Activated CD8-positive, alpha-beta memory T cell treated with anti-CD3 and anti-CD28 coated beads, Interleukin-2, amount 50 U/mL, for 48 hours (primary cell): ENCODE measurements around the gene ZFP36.

Experiments used
- DNase-seq: peaks from one replicate; pipeline ENCODE4 v3.0.0-alpha.2; 2020

Gene ZFP36

DNA sequence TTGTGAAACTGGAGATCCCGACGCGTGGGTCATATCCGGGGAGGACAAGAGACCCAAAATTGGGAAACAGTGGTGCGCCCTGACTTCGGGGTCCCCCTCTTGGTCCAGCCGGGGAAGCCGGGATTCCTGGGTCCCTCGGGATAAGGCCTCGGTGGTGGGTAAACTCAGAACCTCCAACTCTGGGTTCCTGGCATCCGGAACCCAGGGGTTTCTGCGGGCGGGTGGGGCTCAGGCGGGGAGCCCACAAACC is 688 bp downstream of the ZFP36 start:
- DNase-seq = no peak

DNA sequence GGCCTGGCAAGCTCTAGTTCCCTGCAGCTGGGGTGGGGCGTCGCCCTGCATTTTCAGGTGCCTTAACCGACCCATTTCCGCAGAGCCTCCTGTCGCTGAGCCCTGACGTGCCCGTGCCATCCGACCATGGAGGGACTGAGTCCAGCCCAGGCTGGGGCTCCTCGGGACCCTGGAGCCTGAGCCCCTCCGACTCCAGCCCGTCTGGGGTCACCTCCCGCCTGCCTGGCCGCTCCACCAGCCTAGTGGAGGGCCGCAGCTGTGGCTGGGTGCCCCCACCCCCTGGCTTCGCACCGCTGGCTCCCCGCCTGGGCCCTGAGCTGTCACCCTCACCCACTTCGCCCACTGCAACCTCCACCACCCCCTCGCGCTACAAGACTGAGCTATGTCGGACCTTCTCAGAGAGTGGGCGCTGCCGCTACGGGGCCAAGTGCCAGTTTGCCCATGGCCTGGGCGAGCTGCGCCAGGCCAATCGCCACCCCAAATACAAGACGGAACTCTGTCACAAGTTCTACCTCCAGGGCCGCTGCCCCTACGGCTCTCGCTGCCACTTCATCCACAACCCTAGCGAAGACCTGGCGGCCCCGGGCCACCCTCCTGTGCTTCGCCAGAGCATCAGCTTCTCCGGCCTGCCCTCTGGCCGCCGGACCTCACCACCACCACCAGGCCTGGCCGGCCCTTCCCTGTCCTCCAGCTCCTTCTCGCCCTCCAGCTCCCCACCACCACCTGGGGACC is 1.2 kb downstream of the ZFP36 start:
- DNase-seq = peak; percentile 80

DNA sequence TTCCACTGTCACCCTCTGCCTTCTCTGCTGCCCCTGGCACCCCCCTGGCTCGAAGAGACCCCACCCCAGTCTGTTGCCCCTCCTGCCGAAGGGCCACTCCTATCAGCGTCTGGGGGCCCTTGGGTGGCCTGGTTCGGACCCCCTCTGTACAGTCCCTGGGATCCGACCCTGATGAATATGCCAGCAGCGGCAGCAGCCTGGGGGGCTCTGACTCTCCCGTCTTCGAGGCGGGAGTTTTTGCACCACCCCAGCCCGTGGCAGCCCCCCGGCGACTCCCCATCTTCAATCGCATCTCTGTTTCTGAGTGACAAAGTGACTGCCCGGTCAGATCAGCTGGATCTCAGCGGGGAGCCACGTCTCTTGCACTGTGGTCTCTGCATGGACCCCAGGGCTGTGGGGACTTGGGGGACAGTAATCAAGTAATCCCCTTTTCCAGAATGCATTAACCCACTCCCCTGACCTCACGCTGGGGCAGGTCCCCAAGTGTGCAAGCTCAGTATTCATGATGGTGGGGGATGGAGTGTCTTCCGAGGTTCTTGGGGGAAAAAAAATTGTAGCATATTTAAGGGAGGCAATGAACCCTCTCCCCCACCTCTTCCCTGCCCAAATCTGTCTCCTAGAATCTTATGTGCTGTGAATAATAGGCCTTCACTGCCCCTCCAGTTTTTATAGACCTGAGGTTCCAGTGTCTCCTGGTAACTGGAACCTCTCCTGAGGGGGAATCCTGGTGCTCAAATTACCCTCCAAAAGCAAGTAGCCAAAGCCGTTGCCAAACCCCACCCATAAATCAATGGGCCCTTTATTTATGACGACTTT is 2.0 kb downstream of the ZFP36 start:
- DNase-seq = peak; percentile 71

DNA sequence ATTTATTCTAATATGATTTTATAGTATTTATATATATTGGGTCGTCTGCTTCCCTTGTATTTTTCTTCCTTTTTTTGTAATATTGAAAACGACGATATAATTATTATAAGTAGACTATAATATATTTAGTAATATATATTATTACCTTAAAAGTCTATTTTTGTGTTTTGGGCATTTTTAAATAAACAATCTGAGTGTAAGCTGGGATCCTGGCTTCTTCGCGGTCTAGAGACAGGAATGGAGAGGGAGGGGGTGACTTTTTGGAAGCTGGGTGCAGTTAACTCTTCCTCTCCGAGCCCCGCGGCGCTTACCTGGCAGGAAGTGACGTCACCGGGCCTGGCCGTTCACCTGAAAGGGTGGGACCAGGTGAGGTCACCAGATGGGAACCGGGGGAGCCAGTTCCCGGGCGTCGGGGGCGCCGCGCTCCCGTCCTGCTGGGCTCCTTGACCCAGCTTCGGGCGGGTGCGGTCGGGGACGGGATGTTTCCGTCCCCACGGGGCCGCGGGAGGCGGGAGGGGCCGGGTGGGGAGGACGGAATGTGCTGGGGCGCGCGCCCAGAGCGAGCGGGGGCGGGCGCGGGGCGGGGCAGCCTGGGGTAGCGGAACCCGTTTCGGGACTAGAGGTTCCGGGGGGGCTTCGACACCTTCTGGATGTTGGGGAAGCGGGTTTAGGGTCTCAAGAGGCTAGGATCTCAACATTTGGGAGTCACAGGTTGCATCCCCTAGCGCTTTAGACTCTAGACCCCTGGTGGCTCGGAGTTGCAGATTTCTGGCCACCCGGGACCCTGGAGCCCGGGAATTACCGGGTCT is 2.8 kb downstream of the ZFP36 start:
- DNase-seq = peak; percentile 93

- DNase-seq = peak; percentile 86
Measured at GRCh38 chr19:39410017-39410830, 3.6 kb downstream of the ZFP36 start.

DNA sequence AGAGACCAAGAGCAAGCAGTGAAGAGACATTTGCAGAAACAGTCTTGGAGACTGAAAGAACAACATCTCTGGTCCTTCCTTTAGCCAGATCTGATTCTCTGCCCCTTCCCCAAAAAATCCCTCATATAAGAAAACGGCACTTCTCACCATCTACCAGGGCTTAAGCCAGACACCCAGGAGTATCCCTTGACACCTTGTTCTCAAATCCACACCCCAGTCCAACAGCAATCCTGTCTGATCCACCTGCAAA is 4.1 kb downstream of the ZFP36 start:
- DNase-seq = no peak

GRCh38 chr19:39411081-39411831 is 4.6 kb downstream of the ZFP36 start:
- peak; percentile 65 for DNase-seq

DNA sequence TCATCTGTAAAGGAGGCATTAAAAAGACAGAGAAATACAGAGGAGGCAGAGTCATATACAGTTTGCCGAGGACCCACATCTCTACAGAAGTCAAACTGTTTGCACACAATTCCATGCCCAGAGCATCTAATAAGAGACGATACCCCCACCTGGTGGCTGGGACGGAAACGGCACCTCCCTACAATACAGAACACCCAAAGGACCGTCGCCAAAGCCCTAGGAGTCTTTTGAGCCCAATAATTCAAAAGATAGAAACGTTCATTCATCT is 5.1 kb downstream of the ZFP36 start:
- DNase-seq = peak; percentile 90

DNA sequence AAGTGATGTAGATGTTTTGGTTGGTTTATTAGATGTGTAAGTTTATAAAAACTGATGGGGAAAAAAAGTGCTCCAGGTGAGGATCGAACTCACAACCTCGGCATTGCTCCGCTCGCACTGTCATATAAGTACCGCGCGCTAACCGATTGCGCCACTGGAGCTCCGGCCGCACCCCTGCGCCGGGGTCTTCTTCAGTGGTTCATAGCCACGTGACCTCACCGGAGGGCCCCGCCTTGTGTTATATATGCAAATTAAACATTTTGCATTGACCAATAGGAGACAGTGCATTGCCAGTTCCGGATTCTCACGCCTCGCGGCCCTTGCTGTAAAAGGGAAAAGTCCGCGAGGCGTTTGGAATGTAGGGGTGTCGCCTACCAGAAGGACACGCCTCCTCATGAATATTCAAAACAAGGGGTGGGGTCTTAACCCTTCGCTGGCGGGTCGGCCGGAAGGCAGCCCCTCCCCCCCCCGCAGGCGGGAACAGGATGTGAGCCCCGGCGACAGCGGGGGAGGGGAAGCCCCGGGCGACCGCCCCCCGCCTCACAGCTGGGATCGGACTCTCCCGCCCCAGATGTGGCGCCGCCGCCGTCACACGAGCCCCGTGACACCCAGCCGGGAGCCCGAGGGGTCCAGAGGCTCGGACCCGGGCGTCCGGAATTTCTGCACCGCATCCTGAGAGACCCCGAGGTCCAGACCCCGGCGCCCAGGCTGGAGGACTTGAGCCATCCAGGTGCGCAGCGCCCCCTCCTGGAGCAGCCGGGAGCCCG is 5.6 kb downstream of the ZFP36 start, which contains the start of gene PLEKHG2:
PLEKHG2 (plus strand) TSS at position 570 of the 767 bp plus-strand sequence. CDS start 1,418 bp downstream, outside the sequence.
- peak; percentile 100 for DNase-seq

- DNase-seq = no peak
Measured at GRCh38 chr19:39412867-39413271, 6.2 kb downstream of the ZFP36 start.

GRCh38 chr19:39413272-39413910 is 6.7 kb downstream of the ZFP36 start:
- peak; percentile 67 for DNase-seq

DNA sequence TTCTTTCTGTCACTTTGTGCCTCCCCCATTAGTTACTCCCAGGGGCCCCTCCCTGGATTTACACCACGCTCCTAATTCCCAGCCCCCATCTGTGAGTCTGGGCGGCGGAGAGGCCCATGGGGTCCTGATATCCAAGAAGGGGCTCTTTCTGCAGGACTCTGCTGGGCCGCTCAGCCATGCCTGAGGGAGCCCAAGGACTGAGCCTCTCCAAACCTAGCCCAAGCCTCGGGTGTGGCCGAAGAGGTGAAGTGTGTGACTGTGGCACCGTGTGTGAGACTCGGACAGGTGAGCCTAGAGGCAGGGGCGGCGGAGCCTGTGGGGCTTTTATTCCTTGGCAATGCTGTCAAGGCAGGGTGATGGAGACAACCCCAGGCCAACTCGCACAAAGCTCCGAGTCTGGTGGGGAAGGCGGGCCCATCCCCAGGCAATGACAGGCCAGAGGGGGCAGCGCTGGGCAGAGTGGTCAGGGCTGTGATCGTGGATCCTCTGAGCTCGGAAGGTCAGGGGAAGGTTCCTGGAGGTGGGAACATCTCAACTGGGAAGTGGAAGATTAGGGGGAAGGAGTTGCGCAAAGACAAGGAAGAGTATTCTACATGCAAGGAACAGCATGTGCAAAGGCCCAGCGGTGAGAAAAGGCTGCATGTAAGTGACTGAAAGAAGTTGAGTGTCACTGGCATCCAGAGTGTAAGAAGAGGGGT is 7.4 kb downstream of the ZFP36 start:
- DNase-seq = peak; percentile 62

DNA sequence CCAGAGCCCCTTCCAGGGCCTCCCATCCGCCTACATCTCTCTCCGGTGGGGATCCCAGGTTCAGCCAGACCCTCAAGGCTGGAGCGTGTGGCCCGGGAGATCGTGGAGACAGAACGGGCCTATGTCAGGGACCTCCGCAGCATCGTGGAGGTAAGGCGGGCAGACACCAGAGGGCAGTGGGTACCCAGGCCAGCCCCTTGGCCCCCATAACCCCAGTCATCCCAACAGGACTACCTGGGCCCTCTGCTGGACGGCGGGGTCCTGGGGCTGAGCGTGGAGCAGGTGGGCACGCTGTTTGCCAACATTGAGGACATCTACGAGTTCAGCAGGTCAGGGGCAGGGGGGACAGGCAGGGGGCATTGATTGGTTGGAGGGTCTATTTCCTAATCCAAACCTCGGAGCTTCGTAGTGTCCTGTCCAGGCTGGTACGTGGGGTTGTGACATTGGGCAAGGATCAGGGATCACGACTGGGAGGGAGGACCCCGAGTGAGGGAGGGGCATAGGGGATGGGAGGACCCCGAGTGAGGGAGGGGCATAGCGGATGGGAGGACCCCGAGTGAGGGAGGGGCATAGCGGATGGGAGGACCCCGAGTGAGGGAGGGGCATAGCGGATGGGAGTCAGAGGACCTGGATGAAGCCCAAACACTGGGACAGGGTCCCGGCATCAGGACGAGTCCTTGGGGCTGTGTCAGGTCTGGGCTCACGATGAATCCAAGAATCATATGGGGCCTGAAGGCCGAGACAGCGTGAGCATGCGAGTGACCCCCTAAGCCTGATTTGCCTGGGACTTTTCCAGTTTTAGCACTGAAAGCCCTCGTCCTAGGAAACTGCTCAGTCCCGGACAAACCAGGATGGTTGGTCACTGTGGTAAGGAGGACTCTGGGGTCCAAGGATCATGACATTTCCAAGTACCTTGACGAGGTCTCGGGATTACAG is 8.7 kb downstream of the ZFP36 start:
- peak; percentile 50 for DNase-seq

GRCh38 chr19:39416152-39417120 is 9.8 kb downstream of the ZFP36 start:
- peak; percentile 51 for DNase-seq

GRCh38 chr19:39417463-39418181 is 11.0 kb downstream of the ZFP36 start:
- DNase-seq = no peak

- no peak for DNase-seq
Measured at GRCh38 chr19:39419003-39419402, 12.4 kb downstream of the ZFP36 start.

GRCh38 chr19:39420769-39421168 is 14.1 kb downstream of the ZFP36 start:
- DNase-seq = peak; percentile 43
